Loucy (cell line): ENCODE data around the gene FRG1.
"Not testable (repeated sequence)": the region's sequence is repeated elsewhere in the genome, so short reads cannot be mapped to it uniquely, and the experiment has no call there.

Experiments used
- H2AFZ ChIP-seq: fragments of 200-600 bp; sonication (generic); 2 replicates; pipeline ENCODE4 v1.6.0; 2016; ENCODE audit warnings: antibody characterized with exemption, mild to moderate bottlenecking, low read length, moderate library complexity
- H3F3A ChIP-seq: fragments of 200-600 bp; 2 replicates; pipeline ENCODE4 v1.6.0; 2016; ENCODE audit warnings: antibody characterized with exemption, low read depth, mild to moderate bottlenecking
- H3K27me3 ChIP-seq: fragments of 200-600 bp; sonication (generic); 2 replicates; pipeline ENCODE4 v1.6.1; 2014; ENCODE audit warnings: low read length, mild to moderate bottlenecking; ENCODE audit not compliant: insufficient read depth, poor library complexity, severe bottlenecking
- H3K36me3 ChIP-seq: fragments of 200-600 bp; sonication (generic); 2 replicates; pipeline ENCODE4 v1.6.1; 2016; ENCODE audit warnings: low read length; ENCODE audit not compliant: insufficient read depth
- H3K4me1 ChIP-seq: fragments of 200-600 bp; sonication (generic); 2 replicates; pipeline ENCODE4 v1.5.1; 2014; ENCODE audit warnings: low read length, mild to moderate bottlenecking; ENCODE audit not compliant: insufficient read depth, poor library complexity, severe bottlenecking
- H3K4me2 ChIP-seq: fragments of 200-600 bp; sonication (generic); 2 replicates; pipeline ENCODE4 v1.6.0; 2014; ENCODE audit warnings: antibody characterized with exemption, low read length, low read depth, mild to moderate bottlenecking; ENCODE audit not compliant: poor library complexity, severe bottlenecking
- H3K4me3 ChIP-seq: fragments of 200-600 bp; sonication (generic); 2 replicates; pipeline ENCODE4 v1.5.1; 2014; ENCODE audit warnings: low read length, mild to moderate bottlenecking, mixed read lengths; ENCODE audit not compliant: poor library complexity, severe bottlenecking
- H3K79me2 ChIP-seq: fragments of 200-600 bp; sonication (generic); 2 replicates; pipeline ENCODE4 v1.6.1; 2014; ENCODE audit warnings: low read length; ENCODE audit not compliant: insufficient read depth
- H3K9ac ChIP-seq: fragments of 200-600 bp; sonication (generic); 2 replicates; pipeline ENCODE4 v1.6.0; 2014; ENCODE audit warnings: mild to moderate bottlenecking, low read depth, low read length, moderate library complexity; ENCODE audit not compliant: poor library complexity, severe bottlenecking
- H3K9me2 ChIP-seq: fragments of 200-600 bp; sonication (generic); replicated peaks from 2 replicates; pipeline ENCODE4 v1.6.1; 2016; ENCODE audit warnings: low read depth, low read length, mixed read lengths
- H3K9me3 ChIP-seq: fragments of 200-600 bp; sonication (generic); 2 replicates; pipeline ENCODE4 v1.6.1; 2014; ENCODE audit warnings: mild to moderate bottlenecking, antibody characterized with exemption, low read length, low read depth; ENCODE audit not compliant: insufficient read depth
- H4K20me1 ChIP-seq: fragments of 200-600 bp; sonication (generic); 2 replicates; pipeline ENCODE4 v1.6.0; 2014; ENCODE audit warnings: antibody characterized with exemption, low read length, mild to moderate bottlenecking; ENCODE audit not compliant: insufficient read depth, poor library complexity, severe bottlenecking
- EZH2phosphoT487 ChIP-seq: fragments of 200-600 bp; IDR thresholded peaks from 2 replicates; pipeline ENCODE4 v1.6.1; 2018; ENCODE audit warnings: antibody characterized with exemption, mild to moderate bottlenecking, moderate library complexity, borderline replicate concordance
- TF ChIP-seq, protein P1 (sequence below): fragments of 200-600 bp; sonication (generic); conservative IDR thresholded peaks from 2 replicates; pipeline ENCODE4 v1.5.1; 2014; ENCODE audit warnings: mild to moderate bottlenecking, antibody characterized with exemption, low read length

Gene FRG1

DNA sequence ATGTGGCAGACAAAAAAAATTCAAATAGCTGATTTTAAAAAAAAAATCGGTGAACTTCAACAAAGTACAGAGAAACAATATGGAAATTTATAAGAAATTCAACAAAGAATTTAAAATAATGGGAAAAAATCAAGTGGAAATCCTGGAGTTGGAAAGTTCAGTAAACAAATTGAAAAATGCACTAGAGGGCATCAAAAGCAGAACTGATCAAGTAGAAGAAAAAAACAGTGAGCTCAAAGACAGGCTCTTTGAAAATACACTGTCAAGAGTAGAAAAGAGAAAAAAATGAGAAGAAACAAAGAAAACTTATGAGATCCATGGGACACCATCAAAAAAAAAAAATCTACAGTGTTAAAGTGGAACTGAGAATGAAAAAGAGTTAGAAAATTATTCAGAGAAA is 19.6 kb upstream of the FRG1 start:
- Histone ChIP-seq H3K4me1 (no peaks in the 10 kb centered on the region), H3K4me3 (no peak overlapping the region), H2AFZ (no peak overlapping the region), H3K27me3 (no peaks in the 10 kb centered on the region), H3K79me2 (no peaks in the 10 kb centered on the region), H4K20me1 (no peaks in the 10 kb centered on the region), H3K36me3 (no peaks in the 10 kb centered on the region), H3K9ac (no peak overlapping the region), H3K9me3 (peaks cover 12% of the 10 kb centered on the region; the same call in 1 of the 2 replicates), H3K4me2 (no peak overlapping the region), H3F3A (no peaks in the 10 kb centered on the region), H3K9me2 (no peaks in the 10 kb centered on the region)
- TF ChIP-seq, protein P1, sequence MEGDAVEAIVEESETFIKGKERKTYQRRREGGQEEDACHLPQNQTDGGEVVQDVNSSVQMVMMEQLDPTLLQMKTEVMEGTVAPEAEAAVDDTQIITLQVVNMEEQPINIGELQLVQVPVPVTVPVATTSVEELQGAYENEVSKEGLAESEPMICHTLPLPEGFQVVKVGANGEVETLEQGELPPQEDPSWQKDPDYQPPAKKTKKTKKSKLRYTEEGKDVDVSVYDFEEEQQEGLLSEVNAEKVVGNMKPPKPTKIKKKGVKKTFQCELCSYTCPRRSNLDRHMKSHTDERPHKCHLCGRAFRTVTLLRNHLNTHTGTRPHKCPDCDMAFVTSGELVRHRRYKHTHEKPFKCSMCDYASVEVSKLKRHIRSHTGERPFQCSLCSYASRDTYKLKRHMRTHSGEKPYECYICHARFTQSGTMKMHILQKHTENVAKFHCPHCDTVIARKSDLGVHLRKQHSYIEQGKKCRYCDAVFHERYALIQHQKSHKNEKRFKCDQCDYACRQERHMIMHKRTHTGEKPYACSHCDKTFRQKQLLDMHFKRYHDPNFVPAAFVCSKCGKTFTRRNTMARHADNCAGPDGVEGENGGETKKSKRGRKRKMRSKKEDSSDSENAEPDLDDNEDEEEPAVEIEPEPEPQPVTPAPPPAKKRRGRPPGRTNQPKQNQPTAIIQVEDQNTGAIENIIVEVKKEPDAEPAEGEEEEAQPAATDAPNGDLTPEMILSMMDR, result no peak
- TF ChIP-seq EZH2phosphoT487, result no peak

DNA sequence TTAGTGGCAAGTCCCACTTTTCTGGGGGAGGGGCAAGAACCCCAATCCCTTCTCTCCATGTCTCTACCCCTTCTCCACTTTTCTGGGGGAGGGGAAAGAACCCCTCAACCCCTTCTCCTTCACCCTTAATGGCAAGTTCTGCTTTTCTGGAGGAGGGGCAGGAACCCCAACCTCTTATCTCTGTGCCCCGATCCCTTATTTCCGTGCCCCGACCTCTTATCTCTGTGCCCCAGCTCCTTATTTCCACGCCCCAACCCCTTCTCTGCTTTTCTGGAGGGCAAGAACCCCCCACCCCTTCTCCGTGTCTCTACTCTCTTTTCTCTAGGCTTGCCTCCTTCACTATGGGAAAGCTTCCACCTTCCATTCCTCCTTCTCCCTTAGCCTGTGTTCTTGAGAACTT is 13.9 kb upstream of the FRG1 start:
- not testable (repeated sequence) for H3K4me2 ChIP-seq, H2AFZ ChIP-seq, H3F3A ChIP-seq, H3K9me3 ChIP-seq, H3K79me2 ChIP-seq, H3K9ac ChIP-seq, H3K4me1 ChIP-seq, H3K36me3 ChIP-seq, H3K9me2 ChIP-seq, H3K4me3 ChIP-seq, H3K27me3 ChIP-seq, H4K20me1 ChIP-seq

- peak overlapping the region; percentile 100 for H3K4me2 ChIP-seq
- peaks cover 4% of the 10 kb centered on the region for H4K20me1 ChIP-seq
- peak overlapping the region; percentile 85 for H3K4me3 ChIP-seq
- peaks cover 45% of the 10 kb centered on the region for H3K79me2 ChIP-seq
- H2AFZ ChIP-seq, result peak overlapping the region; percentile 86
- peaks cover 22% of the 10 kb centered on the region for H3K4me1 ChIP-seq
- no peaks in the 10 kb centered on the region; the same call in 1 of the 2 replicates for H3F3A ChIP-seq
- TF ChIP-seq, protein P1, result no peak
- no peak for TF ChIP-seq EZH2phosphoT487
- H3K27me3 ChIP-seq, result no peaks in the 10 kb centered on the region
- peak overlapping the region; percentile 91 for H3K9ac ChIP-seq
- H3K36me3 ChIP-seq, result no peaks in the 10 kb centered on the region
- H3K9me2 ChIP-seq, result no peaks in the 10 kb centered on the region
- no peaks in the 10 kb centered on the region for H3K9me3 ChIP-seq
Observed at GRCh38 chr4:189941005-189941450, 356 bp downstream of the FRG1 start.

GRCh38 chr4:189942412-189942811 is 1.7 kb downstream of the FRG1 start:
- H2AFZ ChIP-seq, H3K9ac ChIP-seq, H3K36me3 ChIP-seq, H3K9me3 ChIP-seq, H3F3A ChIP-seq, H3K9me2 ChIP-seq, H3K27me3 ChIP-seq, H4K20me1 ChIP-seq: not testable (repeated sequence)
- Histone ChIP-seq H3K4me2 (peak overlapping the region; percentile 100), H3K4me1 (peaks cover 25% of the 10 kb centered on the region), H3K4me3 (peak overlapping the region; percentile 85), H3K79me2 (peaks cover 54% of the 10 kb centered on the region)

DNA sequence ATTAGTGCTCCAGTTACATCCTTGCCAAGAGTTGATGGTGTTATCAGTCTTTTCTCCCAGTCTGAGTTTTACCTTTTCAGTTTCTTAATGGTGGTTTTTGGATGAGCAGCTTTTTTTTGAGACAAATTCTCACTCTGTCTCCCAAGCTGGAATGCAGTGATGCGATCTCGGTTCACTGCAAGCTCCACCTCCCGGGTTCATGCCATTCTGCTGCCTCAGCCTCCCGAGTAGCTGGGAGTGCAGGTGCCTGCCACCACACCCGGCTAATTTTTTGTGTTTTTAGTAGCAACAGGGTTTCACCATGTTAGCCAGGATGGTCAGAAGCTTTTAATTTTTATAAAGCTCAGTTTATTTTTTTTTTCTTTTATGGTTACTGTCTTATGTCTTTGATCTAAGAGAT is 3.4 kb downstream of the FRG1 start:
- H3K9me2 ChIP-seq, H3K36me3 ChIP-seq, H3K9me3 ChIP-seq, H3K27me3 ChIP-seq, H3K9ac ChIP-seq, H2AFZ ChIP-seq, H3F3A ChIP-seq, H3K4me3 ChIP-seq, H4K20me1 ChIP-seq: not testable (repeated sequence)
- Histone ChIP-seq H3K79me2 (peaks cover 55% of the 10 kb centered on the region), H3K4me2 (peak overlapping the region; percentile 100), H3K4me1 (peaks cover 30% of the 10 kb centered on the region)

GRCh38 chr4:189946906-189947305 is 6.2 kb downstream of the FRG1 start:
- peaks cover 25% of the 10 kb centered on the region for H3K4me1 ChIP-seq
- not testable (repeated sequence) for H3K27me3 ChIP-seq, H4K20me1 ChIP-seq, H2AFZ ChIP-seq, H3K4me3 ChIP-seq, H3F3A ChIP-seq, H3K36me3 ChIP-seq, H3K9ac ChIP-seq, H3K9me2 ChIP-seq, H3K9me3 ChIP-seq
- H3K79me2 ChIP-seq, result peaks cover 45% of the 10 kb centered on the region
- peak overlapping the region; percentile 10 for H3K4me2 ChIP-seq
